ENCODE measurements around the gene LSM12. TPM values are rescaled to one million over a fixed set of nuclear protein-coding genes. Genes with fewer than 3 reads are reported as not detected.
A peak's percentile ranks its signal among the peaks of the same experiment; 100 is the strongest.
"Not testable (repeated sequence)": the region's sequence is repeated elsewhere in the genome, so short reads cannot be mapped to it uniquely, and the experiment has no call there.

The LSM12 gene
- total RNA-seq, 1 experiment from 2014 or later = 52.5 TPM

DNA sequence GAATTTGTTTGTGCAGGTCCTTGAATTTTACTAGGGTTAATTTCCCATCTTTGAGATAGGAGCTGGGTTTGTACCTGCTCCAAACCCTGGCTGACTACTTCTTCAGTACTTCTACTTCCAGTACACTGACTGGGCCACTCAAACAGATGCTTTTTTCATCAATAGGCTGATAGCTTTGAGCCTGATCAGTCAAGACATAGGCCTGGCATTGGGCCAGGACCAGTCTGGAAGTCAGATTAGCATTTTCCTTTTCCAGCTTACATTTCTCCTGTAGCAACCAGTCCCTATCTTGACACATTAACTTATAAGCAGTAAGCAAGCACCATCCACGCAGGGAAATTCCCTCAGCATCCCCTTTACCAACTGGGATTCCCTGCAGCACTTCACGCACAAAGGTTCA, 44.2 kb downstream of the LSM12 start:
- intact Hi-C loops (cut with micrococcal nuclease; ENCODE audit: unreplicated experiment) = no loop called here
- BruUV-seq (replicated peaks) = no TSS peak
- Histone ChIP-seq H3K9me3 (ENCODE audit: low read depth, low read length, poor library complexity, severe bottlenecking) (no peaks in the 10 kb centered on the region), H3K27ac (ENCODE audit: low read depth, low read length, poor library complexity, severe bottlenecking) (no peak overlapping the region), H3K27me3 (replicated peaks; ENCODE audit: insufficient read depth, low read depth, low read length, poor library complexity) (no peaks in the 10 kb centered on the region), H3K4me3 (ENCODE audit: low read depth, low read length, poor library complexity, severe bottlenecking) (no peak overlapping the region), H3K36me3 (ENCODE audit: insufficient read depth, low read length, poor library complexity, severe bottlenecking) (no peaks in the 10 kb centered on the region), H3K4me1 (ENCODE audit: insufficient read depth, low read length, poor library complexity, severe bottlenecking) (no peaks in the 10 kb centered on the region)
- no peak for DNase-seq (ENCODE audit: low spot score)
- ChIA-PET POLR2A (ENCODE audit: low non-redundant PET) (interaction anchor here (0.6 to 1.0 kb wide), 2 partner anchors 16 to 20 kb away, joined by 4 to 7 read pairs; no protein-coding TSS in a partner anchor), CTCF (no interaction called here)
- TF ChIP-seq EZH2 (IDR thresholded peaks at IDR 0.05; ENCODE audit: borderline replicate concordance, low read depth, low read length, poor library complexity, severe bottlenecking) = no peak
- TF ChIP-seq, protein P1, sequence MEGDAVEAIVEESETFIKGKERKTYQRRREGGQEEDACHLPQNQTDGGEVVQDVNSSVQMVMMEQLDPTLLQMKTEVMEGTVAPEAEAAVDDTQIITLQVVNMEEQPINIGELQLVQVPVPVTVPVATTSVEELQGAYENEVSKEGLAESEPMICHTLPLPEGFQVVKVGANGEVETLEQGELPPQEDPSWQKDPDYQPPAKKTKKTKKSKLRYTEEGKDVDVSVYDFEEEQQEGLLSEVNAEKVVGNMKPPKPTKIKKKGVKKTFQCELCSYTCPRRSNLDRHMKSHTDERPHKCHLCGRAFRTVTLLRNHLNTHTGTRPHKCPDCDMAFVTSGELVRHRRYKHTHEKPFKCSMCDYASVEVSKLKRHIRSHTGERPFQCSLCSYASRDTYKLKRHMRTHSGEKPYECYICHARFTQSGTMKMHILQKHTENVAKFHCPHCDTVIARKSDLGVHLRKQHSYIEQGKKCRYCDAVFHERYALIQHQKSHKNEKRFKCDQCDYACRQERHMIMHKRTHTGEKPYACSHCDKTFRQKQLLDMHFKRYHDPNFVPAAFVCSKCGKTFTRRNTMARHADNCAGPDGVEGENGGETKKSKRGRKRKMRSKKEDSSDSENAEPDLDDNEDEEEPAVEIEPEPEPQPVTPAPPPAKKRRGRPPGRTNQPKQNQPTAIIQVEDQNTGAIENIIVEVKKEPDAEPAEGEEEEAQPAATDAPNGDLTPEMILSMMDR (conservative IDR thresholded peaks at IDR 0.05; ENCODE audit: low read depth, low read length) = no peak

DNA sequence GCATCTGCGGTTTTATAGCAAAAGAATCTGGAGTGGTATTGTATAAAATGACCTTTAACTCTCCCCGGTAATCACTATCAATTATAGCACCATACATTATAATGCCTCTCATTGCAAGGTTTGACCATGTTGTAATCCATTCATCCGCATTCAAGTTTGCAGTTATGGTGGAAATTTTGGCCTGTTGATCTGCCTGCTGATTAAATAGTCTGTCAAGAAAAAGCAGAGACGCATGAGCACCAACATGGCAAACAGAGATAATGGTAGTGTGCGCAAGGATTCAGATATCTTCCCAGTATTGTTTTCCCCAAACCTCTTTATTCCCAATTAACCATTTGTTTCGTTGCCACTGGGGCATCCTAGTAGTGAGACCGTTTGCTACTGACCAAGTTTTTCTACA, 45.2 kb downstream of the LSM12 start:
- H3K27ac ChIP-seq (ENCODE audit: low read depth, low read length, poor library complexity, severe bottlenecking); CTCF ChIA-PET; H3K27me3 ChIP-seq (replicated peaks; ENCODE audit: insufficient read depth, low read depth, low read length, poor library complexity); H3K4me1 ChIP-seq (ENCODE audit: insufficient read depth, low read length, poor library complexity, severe bottlenecking); H3K36me3 ChIP-seq (ENCODE audit: insufficient read depth, low read length, poor library complexity, severe bottlenecking); BruUV-seq (replicated peaks); POLR2A ChIA-PET (ENCODE audit: low non-redundant PET); H3K4me3 ChIP-seq (ENCODE audit: low read depth, low read length, poor library complexity, severe bottlenecking); intact Hi-C loops (cut with micrococcal nuclease; ENCODE audit: unreplicated experiment); H3K9me3 ChIP-seq (ENCODE audit: low read depth, low read length, poor library complexity, severe bottlenecking); DNase-seq (ENCODE audit: low spot score): not testable (repeated sequence)

DNA sequence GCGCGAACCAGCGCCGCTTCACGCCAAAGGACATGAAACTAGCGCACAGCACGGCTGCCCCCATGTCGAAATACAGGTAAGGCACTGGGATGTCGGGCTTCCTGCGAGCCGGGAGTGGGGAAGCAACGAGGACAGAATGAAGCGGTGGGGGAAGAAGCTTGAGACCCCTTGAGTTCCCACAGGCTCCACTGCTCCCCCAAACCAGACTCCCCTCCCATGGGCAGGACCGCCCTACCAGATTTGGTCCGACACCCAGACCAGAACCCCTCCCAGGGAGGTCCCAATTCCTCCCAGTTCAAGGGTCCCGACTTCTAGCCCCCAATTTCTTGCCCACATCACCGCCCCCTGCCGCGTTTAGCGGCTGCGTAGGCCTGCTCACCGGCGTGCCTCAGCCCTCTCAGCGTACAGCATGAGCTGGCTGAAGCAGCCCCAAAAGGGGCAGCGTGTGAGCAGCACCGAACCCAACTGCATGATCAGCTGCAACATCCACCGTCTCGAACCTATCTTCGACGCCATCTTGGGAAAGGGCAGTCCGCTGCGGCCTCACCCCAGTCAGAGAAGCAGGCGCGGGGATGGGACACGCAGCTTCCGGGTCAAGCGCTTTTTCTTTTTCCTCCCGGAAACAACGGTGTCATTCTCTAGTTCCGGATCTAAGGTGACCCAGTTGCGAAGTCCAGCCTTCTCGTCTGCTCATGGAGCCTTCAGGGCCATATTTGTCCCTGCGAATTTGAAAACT, 51.9 kb downstream of the LSM12 start, which contains the start of gene TMEM101:
Gene TMEM101, minus strand, starts transcription at position 527 of the 736 bp plus-strand sequence. Its CDS starts 11 bp downstream, at position 516.
- no peaks in the 10 kb centered on the region for H3K36me3 ChIP-seq (ENCODE audit: insufficient read depth, low read length, poor library complexity, severe bottlenecking)
- intact Hi-C loops (cut with micrococcal nuclease; ENCODE audit: unreplicated experiment) = no loop called here
- peak within 1 kb of the TSS; percentile 82 for H3K4me3 ChIP-seq (ENCODE audit: low read depth, low read length, poor library complexity, severe bottlenecking)
- H3K27me3 ChIP-seq (replicated peaks; ENCODE audit: insufficient read depth, low read depth, low read length, poor library complexity) = no peaks in the 10 kb centered on the region
- ChIA-PET CTCF (no interaction called here), POLR2A (ENCODE audit: low non-redundant PET) (no interaction called here)
- DNase-seq (ENCODE audit: low spot score) = peak; percentile 88
- TF ChIP-seq, protein P1 (conservative IDR thresholded peaks at IDR 0.05; ENCODE audit: low read depth, low read length) = no peak
- TF ChIP-seq EZH2 (IDR thresholded peaks at IDR 0.05; ENCODE audit: borderline replicate concordance, low read depth, low read length, poor library complexity, severe bottlenecking) = no peak
- no TSS peak for BruUV-seq (replicated peaks)
- peak within 1 kb of the TSS; percentile 82 for H3K27ac ChIP-seq (ENCODE audit: low read depth, low read length, poor library complexity, severe bottlenecking)
- H3K4me1 ChIP-seq (ENCODE audit: insufficient read depth, low read length, poor library complexity, severe bottlenecking) = no peaks in the 10 kb centered on the region
- no peaks in the 10 kb centered on the region for H3K9me3 ChIP-seq (ENCODE audit: low read depth, low read length, poor library complexity, severe bottlenecking)

DNA sequence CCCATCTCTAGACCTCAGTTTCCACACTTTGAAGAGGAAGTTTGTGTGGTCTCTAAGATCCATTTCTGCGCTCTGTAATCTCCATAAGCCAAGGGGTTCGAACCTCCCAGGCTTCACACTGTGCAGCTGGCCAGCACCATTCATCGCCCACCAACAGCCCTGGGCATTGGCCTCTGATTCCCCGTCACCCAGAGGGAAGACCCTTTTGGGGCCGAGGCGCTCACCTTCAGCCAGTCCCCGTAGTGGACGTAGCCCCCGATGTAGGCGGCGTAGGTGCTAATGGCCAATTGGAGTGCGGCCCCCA, 52.4 kb downstream of the LSM12 start:
- Histone ChIP-seq H3K9me3 (ENCODE audit: low read depth, low read length, poor library complexity, severe bottlenecking) (no peaks in the 10 kb centered on the region), H3K4me3 (ENCODE audit: low read depth, low read length, poor library complexity, severe bottlenecking) (peak overlapping the region; percentile 82), H3K36me3 (ENCODE audit: insufficient read depth, low read length, poor library complexity, severe bottlenecking) (no peaks in the 10 kb centered on the region), H3K4me1 (ENCODE audit: insufficient read depth, low read length, poor library complexity, severe bottlenecking) (no peaks in the 10 kb centered on the region), H3K27me3 (replicated peaks; ENCODE audit: insufficient read depth, low read depth, low read length, poor library complexity) (no peaks in the 10 kb centered on the region), H3K27ac (ENCODE audit: low read depth, low read length, poor library complexity, severe bottlenecking) (peak overlapping the region; percentile 82)
- CTCF ChIA-PET = no interaction called here
- DNase-seq (ENCODE audit: low spot score) = no peak
- POLR2A ChIA-PET (ENCODE audit: low non-redundant PET) = no interaction called here
- no peak for TF ChIP-seq EZH2 (IDR thresholded peaks at IDR 0.05; ENCODE audit: borderline replicate concordance, low read depth, low read length, poor library complexity, severe bottlenecking)
- TF ChIP-seq, protein P1 (conservative IDR thresholded peaks at IDR 0.05; ENCODE audit: low read depth, low read length) = no peak
- no TSS peak for BruUV-seq (replicated peaks)
- intact Hi-C loops (cut with micrococcal nuclease; ENCODE audit: unreplicated experiment) = no loop called here
